Body of pancreas (tissue), 4 donors: ENCODE results near the gene PARP11.
A peak's percentile ranks its signal among the peaks of the same experiment; 100 is the strongest.

Experiments
- CTCF ChIP-seq, 7 experiments: fragments of 450-650 bp in 4 of 7; fragments of 200-600 bp in 3 of 7; sonication (generic) in 3 of 7; IDR thresholded peaks; one replicate each; pipeline ENCODE4 v1.5.1; 2016 to 2019; ENCODE audit warnings: antibody characterized with exemption in 7 of 7
- POLR2A ChIP-seq, 3 donors: fragments of 450-650 bp; IDR thresholded peaks; one replicate each; pipeline ENCODE4 v1.6.1; 2016; ENCODE audit warnings: antibody characterized with exemption in 3 of 3, mild to moderate bottlenecking in 2 of 3

GRCh38 chr12:3872800-3873636, at the start of gene PARP11:
- TF ChIP-seq POLR2A (IDR thresholded peaks at IDR 0.05) (peak in 2 of 3 donors; percentile 67 to 68), CTCF (IDR thresholded peaks at IDR 0.05) (no peak)
